Measurements from ENCODE around the gene MEMO1.

GRCh38 chr2:31886700-31887099 lies 124.1 kb downstream of the MEMO1 start:
- TF ChIP-seq, protein P1, sequence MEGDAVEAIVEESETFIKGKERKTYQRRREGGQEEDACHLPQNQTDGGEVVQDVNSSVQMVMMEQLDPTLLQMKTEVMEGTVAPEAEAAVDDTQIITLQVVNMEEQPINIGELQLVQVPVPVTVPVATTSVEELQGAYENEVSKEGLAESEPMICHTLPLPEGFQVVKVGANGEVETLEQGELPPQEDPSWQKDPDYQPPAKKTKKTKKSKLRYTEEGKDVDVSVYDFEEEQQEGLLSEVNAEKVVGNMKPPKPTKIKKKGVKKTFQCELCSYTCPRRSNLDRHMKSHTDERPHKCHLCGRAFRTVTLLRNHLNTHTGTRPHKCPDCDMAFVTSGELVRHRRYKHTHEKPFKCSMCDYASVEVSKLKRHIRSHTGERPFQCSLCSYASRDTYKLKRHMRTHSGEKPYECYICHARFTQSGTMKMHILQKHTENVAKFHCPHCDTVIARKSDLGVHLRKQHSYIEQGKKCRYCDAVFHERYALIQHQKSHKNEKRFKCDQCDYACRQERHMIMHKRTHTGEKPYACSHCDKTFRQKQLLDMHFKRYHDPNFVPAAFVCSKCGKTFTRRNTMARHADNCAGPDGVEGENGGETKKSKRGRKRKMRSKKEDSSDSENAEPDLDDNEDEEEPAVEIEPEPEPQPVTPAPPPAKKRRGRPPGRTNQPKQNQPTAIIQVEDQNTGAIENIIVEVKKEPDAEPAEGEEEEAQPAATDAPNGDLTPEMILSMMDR (IDR thresholded peaks at IDR 0.05) = no peak
- no peak for TF ChIP-seq POLR2A (IDR thresholded peaks at IDR 0.05)
